Muscle layer of duodenum (tissue), 2 donors: ENCODE results near the gene HIPK4.

Source experiments
- H3K27ac ChIP-seq: one replicate; pipeline ENCODE4 v1.7.0; 2013; ENCODE audit warnings: mild to moderate bottlenecking, low read length
- H3K27me3 ChIP-seq: one replicate; pipeline ENCODE4 v1.7.0; 2013; ENCODE audit warnings: low read depth, mild to moderate bottlenecking, control low read depth, low read length
- H3K36me3 ChIP-seq, 2 donors: one replicate each; pipeline ENCODE4 v1.7.0; 2013; ENCODE audit warnings: low read length in 2 of 2, control low read depth in 1 of 2, mild to moderate bottlenecking in 1 of 2; ENCODE audit not compliant: insufficient read depth in 2 of 2, control insufficient read depth in 1 of 2
- H3K4me1 ChIP-seq, 2 donors: one replicate each; pipeline ENCODE4 v1.7.0; 2013; ENCODE audit warnings: low read length in 2 of 2, mild to moderate bottlenecking in 2 of 2, control low read depth in 1 of 2, moderate library complexity in 1 of 2; ENCODE audit not compliant: insufficient read depth in 2 of 2, control insufficient read depth in 1 of 2
- H3K4me3 ChIP-seq, 2 donors: one replicate each; pipeline ENCODE4 v1.7.0; 2013; ENCODE audit warnings: low read length in 2 of 2, low read depth in 1 of 2, mild to moderate bottlenecking in 1 of 2
- H3K9me3 ChIP-seq, 2 donors: one replicate each; pipeline ENCODE4 v1.7.0; 2013; ENCODE audit warnings: low read length in 2 of 2, control low read depth in 1 of 2, mild to moderate bottlenecking in 1 of 2; ENCODE audit not compliant: control insufficient read depth in 1 of 2
- donor health status: healthy.

Gene HIPK4

DNA sequence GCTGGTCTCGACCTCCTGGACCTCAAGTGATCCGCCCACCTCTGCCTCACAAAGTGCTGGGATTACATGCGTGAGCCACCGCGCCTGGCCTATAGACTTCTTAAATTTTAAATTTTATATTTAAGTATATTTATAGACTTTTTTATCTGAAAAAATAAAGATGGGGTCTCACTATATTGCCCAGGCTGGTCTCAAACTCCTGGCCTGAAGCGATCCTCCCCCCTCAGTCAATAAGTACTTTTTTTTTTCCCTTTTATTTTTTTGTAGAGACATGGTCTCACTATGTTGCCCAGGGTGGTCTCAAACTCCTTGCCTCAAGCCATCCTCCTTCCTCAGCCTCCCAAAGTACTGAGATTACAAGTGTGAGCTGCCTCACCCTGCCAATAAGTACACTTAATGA is 34.0 kb upstream of the HIPK4 start:
- H3K4me3 ChIP-seq, result peak overlapping the region; percentile 84 to 98
- H3K9me3 ChIP-seq, result no peaks in the 10 kb centered on the region
- H3K27me3 ChIP-seq, result no peaks in the 10 kb centered on the region
- H3K27ac ChIP-seq, result peak overlapping the region; percentile 99
- H3K4me1 ChIP-seq, result peaks cover 8 to 23% of the 10 kb centered on the region in 2 donors
- peaks cover 9 to 13% of the 10 kb centered on the region in 2 donors for H3K36me3 ChIP-seq

DNA sequence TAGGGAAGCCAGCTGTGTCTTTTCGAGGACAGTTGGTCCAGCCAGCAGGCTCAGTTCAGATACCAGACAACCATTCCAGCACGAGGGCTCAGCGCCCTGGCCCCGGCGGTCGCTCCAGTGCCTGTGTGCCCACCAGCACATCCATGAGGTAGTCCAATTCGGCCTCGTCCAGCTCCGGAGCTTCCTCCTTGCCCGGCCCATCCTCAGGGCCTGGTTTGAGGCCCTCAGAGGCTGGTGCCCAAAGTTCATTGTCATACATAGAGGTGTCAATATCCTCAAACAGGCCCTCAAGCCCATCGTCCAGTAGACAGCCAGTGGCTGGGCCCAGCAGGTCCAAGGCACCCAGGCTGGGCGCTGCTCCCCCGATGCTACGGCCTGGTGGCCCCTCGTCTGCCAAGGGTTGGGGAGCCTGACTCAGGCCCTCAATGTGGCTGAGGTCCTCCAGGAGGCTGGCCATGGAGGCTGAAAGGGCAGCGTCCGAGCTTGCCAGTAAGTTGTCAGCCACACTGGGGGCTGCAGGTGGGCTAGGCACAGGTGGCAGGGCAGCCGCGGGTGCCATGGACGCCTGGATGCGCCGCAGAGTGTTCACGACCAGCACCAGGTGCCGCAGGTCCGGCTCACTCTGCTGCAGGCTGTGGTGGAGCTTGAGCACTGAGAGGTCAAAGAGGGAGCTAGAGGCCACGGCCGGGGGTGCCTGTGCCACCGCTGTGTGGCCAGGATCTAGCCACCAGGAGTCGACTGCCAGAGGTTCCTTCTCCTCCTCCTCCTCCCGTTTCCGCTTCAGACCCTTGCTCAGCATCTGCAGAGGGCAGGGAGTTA is 33.0 kb upstream of the HIPK4 start:
- Histone ChIP-seq H3K4me1 (peaks cover 8 to 23% of the 10 kb centered on the region in 2 donors), H3K36me3 (peaks cover 9 to 13% of the 10 kb centered on the region in 2 donors), H3K27ac (peak overlapping the region; percentile 37), H3K9me3 (no peaks in the 10 kb centered on the region), H3K27me3 (no peaks in the 10 kb centered on the region), H3K4me3 (peak overlapping the region in 1 of 2 donors; percentile 6)

DNA sequence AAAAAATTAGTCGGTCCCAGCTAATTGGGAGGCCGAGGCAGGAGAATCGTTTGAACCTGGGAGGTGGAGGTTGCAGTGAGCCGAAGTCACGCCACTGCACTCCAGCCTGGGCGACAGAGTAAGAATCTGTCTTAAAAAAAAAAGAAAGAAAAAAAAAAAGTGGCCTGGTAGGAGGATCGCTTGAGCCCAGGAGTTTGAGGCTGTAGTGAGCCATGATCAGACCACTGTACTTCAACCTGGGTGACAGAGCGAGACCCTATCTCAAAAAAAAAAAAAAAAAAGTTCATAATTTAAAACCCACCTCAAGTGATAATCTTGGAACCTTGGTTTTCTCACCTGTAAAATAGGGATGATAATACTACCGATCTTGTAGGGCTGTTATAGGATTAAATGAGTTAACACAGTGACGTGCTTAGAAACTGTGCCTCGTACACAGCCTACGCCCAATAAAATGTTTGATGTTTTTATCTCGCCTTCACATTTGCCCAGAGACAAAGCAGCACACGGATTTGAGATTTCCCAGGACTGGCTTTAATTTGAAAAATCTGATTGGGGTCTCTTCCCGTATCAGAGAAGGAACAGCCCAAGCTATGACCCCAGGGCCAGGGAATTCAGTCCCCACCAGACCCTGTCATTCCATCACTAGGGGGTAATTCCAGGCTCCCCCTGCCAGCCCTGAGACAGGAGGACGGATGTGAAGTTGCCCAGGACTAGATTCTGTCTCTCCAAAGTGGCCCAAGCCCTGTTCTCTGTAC is 32.2 kb upstream of the HIPK4 start:
- Histone ChIP-seq H3K4me1 (peaks cover 12 to 23% of the 10 kb centered on the region in 2 donors), H3K9me3 (no peaks in the 10 kb centered on the region), H3K27me3 (no peaks in the 10 kb centered on the region), H3K4me3 (peak overlapping the region in 1 of 2 donors; percentile 70), H3K36me3 (peaks cover 9 to 13% of the 10 kb centered on the region in 2 donors), H3K27ac (peak overlapping the region; percentile 100)

DNA sequence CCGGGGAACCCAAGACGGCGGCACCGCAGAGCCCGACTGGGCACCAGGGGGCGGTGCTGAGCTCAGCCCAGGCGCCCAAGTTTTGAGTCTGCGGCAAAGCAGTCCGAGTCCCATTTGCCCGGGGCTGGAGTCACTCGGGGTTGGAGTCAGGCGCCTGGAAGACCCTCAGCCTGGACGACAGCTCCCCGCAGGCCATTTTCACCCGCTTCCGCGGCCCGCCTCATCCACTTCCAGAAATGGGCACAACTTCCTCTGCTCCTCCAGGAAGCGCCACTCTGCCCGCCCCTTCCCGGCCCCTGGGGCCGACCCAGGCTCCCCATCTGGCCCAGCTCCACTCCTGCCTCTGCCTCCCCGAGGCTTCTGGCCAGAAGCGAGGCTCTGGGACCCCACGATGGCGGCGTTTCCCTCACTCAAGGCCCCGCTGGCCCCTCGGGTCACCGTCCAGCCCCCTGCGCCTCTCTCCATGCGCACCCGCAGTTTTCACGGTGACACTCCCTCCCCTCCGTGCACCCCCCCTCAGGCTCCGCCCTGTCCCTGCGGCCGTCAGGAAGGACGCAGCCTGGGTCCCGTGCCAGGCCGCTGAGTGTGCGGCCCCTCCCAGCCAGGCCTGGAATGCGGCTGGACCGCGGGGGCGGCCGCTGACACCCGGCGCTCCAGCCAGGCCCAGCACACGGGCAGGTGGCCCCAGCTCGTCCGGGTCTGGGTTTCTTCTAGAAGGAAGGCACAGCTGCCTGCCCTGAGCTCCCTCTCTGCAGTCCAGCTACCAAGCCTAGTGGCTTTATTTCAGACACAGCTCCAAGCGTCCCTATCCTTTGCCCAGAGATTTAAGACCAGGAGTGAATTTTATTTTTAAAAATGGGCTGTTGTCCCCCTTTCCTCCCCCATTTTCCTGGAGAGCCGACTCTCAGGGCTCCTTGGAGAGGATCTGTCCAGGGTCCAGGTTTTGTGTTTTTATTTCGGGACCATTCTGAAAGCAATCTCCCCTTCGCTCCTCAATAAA is 31.1 kb upstream of the HIPK4 start:
- H3K36me3 ChIP-seq, result peaks cover 9 to 13% of the 10 kb centered on the region in 2 donors
- H3K27ac ChIP-seq, result peak overlapping the region; percentile 100
- no peaks in the 10 kb centered on the region for H3K27me3 ChIP-seq
- H3K4me3 ChIP-seq, result peak overlapping the region; percentile 68 to 70
- H3K4me1 ChIP-seq, result peaks cover 12 to 23% of the 10 kb centered on the region in 2 donors
- no peaks in the 10 kb centered on the region for H3K9me3 ChIP-seq

DNA sequence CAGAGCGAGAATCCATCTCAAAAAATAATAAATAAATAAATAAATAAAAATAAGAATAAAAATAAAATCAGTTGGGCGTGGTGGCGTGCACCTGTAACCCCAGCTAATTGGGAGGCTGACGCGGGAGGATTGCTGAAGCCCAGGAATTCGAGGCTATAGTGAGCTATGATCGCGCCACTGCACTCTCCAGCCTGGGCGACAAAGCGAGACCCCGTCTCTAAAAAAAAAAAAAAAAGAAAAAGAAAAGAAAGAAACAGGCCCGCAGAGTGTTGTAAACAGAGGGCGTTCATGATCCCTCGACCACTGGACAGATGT is 30.4 kb upstream of the HIPK4 start:
- H3K9me3 ChIP-seq, result no peaks in the 10 kb centered on the region
- H3K27me3 ChIP-seq, result no peaks in the 10 kb centered on the region
- peak overlapping the region; percentile 100 for H3K27ac ChIP-seq
- H3K4me3 ChIP-seq, result peak overlapping the region; percentile 68 to 70
- peaks cover 9 to 13% of the 10 kb centered on the region in 2 donors for H3K36me3 ChIP-seq
- H3K4me1 ChIP-seq, result peaks cover 12 to 23% of the 10 kb centered on the region in 2 donors

DNA sequence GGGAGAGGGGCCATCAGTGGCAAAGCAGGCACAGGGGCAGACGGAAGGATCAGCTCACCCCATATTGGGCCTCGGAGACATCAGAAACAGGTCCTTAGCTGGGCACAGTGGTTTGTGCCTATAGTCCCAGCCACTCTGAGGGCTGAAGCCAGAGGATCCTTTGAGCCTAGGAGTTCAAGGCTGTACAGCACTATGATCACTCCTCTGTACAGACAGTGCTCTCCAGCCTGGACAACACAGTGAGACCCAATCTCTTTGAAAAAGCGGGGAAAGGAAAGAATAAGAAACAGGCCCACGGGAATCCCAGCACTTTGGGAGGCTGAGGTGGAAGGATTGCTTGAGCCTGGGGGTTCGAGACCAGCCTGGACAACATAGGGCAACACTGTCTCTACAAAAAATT is 29.8 kb upstream of the HIPK4 start:
- H3K4me1 ChIP-seq, result peaks cover 12 to 23% of the 10 kb centered on the region in 2 donors

GRCh38 chr19:40419066-40419612 is 29.2 kb upstream of the HIPK4 start:
- Histone ChIP-seq H3K27ac (no peak overlapping the region), H3K27me3 (no peaks in the 10 kb centered on the region), H3K4me3 (no peak overlapping the region), H3K36me3 (peaks cover 9 to 13% of the 10 kb centered on the region in 2 donors), H3K9me3 (no peaks in the 10 kb centered on the region), H3K4me1 (peaks cover 12 to 23% of the 10 kb centered on the region in 2 donors)

More for the DNA sequence above, 29.8 kb upstream of the HIPK4 start:
- no peak overlapping the region for H3K27ac ChIP-seq
- H3K27me3 ChIP-seq, result no peaks in the 10 kb centered on the region
- no peak overlapping the region for H3K4me3 ChIP-seq
- H3K9me3 ChIP-seq, result no peaks in the 10 kb centered on the region
- H3K36me3 ChIP-seq, result peaks cover 9 to 13% of the 10 kb centered on the region in 2 donors

DNA sequence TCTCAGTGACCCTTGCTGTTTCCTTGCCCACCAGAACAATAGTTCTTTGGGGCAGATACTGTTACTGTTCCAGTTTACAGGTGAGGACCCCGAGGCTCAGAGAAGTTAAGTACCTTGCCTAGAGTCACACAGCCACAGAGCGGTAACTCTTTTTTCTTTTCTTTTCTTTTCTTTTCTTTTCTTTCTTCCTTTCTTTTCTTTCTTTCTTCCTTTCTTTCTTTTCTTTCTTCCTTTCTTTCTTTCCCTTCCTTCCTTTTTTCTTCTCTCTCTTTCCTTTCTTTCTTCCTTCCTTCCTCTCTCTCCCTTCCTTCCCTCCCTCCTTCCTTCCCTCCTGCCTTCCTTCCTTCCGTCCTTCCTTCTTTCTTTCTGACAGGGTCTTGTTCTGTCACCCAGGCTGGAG is 28.1 kb upstream of the HIPK4 start:
- H3K4me1 ChIP-seq, result peaks cover 12 to 15% of the 10 kb centered on the region in 2 donors
- H3K4me3 ChIP-seq, result no peak overlapping the region
- no peaks in the 10 kb centered on the region for H3K27me3 ChIP-seq
- H3K36me3 ChIP-seq, result peaks cover 8 to 10% of the 10 kb centered on the region in 2 donors
- no peaks in the 10 kb centered on the region for H3K9me3 ChIP-seq
- peak overlapping the region; percentile 51 for H3K27ac ChIP-seq

- Histone ChIP-seq H3K27ac (peak overlapping the region; percentile 51), H3K9me3 (no peaks in the 10 kb centered on the region), H3K4me3 (no peak overlapping the region), H3K4me1 (peaks cover 8 to 11% of the 10 kb centered on the region in 2 donors), H3K27me3 (no peaks in the 10 kb centered on the region), H3K36me3 (peaks cover 4 to 5% of the 10 kb centered on the region in 2 donors)
These were observed 27.6 kb upstream of the HIPK4 start for GRCh38 chr19:40417643-40417981.

- peak overlapping the region; percentile 51 for H3K27ac ChIP-seq
- H3K27me3 ChIP-seq, result no peaks in the 10 kb centered on the region
- H3K4me1 ChIP-seq, result peaks cover 4 to 7% of the 10 kb centered on the region in 2 donors
- H3K9me3 ChIP-seq, result no peaks in the 10 kb centered on the region
- no peaks in the 10 kb centered on the region for H3K36me3 ChIP-seq
- H3K4me3 ChIP-seq, result no peak overlapping the region
These were observed 27.1 kb upstream of the HIPK4 start for GRCh38 chr19:40416918-40417642.
